HG03571 (cell line): ENCODE measurements around the gene CYRIA.

Experiments used
- ATAC-seq: cut with Tn5 transposase; IDR thresholded peaks from one replicate; pipeline ENCODE4 v1.9.1; 2021; ENCODE audit not compliant: unreplicated experiment

Gene CYRIA

DNA sequence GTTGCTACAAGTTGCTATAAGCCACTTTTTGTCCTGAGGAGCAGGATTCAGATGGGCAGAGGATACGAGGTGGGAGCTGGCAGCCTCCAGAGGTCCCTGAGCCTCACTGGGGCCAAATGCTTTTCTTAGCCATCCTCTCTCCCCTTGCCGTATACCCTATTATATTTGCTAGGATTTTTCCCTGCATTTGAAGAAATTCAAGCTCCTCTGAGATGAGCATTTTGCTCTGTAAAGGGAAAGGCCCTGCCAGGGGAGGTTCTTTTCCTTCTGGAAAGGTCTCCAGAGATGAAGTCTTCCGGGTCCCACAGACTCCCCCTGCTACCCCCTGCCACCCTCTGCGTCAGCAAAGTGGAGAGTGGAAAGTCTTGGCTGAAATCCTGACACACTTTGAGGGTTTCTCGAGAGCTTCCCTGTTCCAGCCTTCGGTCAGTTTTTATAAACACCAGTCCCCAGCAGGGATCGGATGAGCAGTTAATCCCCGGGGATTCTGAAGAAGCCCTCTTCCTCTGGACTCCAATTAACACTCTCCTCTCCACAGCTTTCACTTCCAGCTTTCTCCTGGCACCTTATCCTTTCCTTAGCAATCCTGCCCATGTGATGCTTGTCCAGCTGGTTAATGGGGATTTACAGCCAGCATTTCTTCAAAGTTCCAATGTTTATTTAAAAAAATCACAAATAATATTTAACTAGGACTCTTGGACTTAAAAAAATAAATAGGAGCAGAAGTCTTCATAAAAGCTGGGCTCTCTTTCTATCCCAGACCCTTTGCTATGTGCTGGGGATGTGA is 13.1 kb downstream of the CYRIA start:
- no peak for ATAC-seq

DNA sequence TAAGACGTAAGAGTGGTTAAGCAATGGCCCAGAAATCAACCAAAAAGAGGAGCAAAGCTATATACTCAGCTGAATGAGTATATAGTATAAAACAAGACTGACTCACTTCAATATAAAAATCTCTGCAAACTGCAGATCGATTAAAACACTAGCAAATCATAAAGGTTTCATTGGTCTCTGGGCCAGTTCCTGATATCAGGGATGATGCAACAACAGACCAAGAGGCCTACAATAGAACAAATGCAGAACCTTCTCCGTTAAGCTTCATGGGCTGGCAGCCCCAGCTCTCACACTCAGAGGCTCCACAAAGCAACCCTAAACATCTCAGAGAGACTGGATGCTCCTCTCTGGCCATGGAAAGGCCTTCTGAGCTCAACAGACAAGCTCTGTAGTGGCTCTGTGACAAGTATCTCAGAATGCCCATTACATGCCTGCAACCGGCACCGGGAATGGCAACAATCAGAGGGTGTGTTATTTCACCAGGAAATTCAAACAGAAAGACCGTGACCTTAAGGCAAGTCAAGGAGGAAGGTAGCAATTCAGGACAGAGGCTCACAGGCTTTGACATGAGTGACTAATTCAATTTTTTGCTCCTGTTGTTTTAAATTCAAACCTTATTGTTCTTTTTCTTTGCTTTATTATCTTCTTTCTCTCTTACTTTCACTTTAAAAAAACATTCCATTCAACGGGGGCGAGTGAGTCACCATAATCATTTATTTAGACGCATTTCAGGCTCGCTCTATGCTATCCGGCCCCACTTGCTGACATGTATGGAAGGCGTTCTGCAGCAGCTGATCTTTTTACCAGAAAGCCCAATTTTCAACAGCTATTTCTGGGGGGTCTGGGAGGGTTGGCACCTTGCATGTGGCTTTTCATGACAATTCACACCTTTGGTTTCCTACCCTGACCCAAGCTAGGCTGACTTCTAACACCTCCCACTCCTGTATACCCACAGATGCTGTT is 15.1 kb downstream of the CYRIA start:
- no peak for ATAC-seq

DNA sequence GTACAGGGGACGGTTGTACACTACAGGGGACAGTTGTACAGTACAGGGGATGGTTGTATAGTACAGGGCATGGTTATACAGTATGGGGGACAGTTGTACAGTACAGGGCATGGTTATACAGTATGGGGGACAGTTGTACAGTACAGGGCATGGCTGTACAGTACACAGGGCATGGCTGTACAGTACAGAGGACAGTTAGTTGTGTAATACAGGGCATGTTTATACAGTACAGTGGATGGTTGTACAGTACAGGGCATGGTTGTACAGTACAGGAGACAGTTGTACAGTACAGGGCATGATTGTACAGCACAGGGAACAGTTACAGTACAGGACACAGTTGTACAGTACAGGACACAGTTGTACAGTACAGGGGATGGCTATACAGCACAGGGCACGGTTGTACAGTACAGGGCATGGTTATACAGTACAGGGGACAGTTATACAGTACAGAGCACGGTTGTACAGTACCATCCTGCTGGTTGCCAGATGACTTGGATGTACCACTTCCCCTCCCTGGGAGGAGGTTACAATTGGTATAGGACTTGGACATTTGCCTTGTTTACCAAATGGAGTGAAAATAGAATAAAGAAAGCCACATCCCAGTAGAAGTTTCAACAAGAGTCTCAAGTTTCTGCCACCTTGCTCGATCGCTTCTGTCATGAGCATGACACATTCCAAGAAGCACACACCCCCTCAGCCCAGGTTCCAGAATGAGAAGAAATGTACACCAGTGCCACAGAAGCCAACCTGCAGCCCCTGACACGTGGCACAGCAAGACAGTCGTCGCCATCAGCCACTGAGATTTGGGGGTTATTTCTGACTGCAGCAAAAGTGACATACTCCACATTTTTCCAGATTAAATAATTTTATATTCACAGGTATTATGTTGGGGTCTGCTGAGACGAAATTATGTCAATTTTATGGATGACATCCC is 16.0 kb downstream of the CYRIA start:
- ATAC-seq = no peak

DNA sequence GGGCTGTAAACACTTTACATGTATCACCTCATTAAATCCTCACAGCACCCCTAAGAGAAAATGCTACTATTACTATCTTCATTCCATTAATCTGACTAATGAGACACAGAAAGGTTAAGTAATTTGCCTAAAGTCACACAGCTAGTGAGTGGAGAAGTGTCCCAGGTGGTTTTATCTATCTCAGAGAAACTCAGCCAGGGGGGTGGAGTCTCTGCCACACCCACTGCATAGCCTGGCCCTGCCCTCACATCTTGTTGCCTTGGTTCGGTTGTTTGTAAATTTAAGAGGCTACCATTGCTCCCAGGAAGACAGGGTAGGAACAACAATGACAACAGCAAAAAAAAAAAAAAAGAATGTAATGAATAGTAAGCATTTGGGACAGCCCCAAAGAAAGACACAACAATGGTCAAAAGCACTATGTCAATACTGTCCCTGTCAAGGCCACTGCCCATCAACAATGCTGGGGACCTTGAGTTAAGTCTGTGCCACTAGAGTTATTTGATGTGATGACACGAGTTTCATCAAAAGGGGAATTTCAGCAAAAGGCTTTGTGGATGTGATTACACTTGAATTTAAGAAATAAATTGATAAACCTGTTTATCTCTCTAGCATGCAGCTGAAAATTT is 17.5 kb downstream of the CYRIA start:
- no peak for ATAC-seq

DNA sequence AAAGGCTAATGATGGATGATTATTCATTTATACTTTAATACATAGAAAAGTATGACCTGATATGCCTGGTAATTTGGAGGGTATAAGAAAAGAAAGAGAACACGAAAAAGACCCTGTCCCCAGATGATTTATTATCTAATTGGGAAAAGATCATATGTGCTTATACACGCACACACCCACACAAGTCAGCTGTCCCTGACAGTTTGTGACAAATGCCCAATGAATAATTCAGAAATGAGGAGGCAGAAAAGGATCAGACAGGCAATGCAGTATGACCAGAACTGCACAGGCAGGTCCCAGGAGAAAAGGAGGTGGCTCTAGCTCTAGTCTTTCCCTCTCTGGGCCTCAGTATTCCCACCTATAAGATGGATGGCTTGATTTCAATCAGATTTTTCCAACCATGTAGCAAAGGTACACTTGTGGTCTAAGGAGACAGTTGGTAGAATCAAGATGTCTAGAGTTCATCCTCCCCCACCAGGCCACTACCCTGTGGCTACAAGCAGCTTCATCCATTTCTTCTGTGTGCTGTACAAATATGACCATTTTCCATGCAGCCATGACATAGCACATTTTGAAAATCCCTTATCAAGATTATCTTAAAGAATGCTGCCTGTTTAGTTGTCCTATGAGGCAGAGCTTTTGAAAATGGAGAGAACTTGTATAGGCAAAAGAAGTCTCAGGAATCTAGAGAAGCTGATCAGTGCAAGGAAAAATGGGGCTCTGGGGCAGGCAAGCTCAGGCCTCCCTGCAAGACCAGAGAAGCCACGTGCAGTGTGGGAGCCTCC is 19.7 kb downstream of the CYRIA start:
- ATAC-seq = no peak

DNA sequence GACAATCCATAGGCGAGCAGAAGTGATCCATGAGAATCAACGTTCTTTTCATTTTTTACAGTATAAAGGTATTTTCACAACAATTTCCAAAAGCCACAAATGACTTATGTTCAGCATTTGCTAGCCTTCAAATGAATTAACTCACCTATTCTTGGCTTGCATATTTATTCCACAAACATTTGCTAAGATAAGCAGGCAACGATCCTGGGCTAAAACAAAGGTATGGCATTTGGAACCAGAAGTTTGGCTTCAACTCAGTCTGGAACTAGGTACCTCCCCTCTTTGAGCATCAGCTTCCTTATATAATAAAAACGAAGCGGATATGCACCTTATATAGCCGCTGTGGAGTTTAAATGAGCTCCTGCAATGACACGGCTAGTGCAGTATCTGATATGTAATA is 20.5 kb downstream of the CYRIA start:
- no peak for ATAC-seq

DNA sequence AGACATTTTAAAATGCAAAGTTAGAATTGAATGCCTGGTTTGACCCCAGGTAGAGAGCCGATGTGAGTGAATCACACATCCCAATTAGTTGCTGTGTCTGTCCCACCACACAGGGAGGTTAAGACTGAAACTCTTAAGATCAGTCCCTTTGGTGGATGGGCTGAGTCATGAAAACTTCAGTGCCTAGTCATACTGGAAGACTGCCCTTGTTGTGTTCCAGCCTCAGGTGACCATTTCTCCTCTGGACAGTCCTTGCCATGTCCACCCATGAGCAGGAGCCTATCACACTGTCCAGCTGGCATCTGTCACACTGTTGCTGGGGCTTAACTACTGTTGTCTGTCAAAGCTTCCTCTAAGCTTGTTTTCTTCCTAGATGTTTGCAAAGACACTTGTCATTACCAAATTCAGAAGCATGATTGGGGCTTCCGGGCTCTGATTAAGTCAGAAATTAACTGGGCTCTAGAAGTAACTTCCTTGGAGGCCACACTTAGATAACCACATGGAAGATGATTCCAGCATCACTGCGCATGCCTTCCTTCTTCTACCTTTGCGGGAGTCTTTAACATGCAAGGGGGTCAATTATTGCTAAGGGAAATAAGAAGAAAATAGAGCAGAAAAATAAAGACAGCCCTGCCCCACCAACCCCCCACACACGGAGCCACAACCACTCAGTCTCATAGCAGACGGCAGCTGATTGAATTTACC is 21.3 kb downstream of the CYRIA start:
- no peak for ATAC-seq

DNA sequence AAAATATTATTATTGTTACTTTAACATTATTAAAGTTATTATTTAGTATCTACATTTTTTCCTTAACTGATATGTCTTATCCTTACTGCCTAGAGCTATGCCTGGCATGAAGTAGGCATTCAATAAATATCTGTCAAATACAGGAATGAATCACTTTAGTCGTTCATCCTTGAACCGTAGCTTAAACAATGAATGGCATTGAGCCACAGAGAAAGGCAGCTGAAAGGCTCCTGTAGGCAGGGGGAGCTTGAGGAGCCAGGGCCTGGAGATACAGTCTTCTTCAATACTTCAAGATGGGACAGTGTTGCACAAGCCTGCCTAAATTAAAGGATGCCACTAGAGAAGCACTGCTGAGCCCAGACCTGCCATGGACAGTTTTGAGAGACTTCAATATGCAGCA is 22.5 kb downstream of the CYRIA start:
- no peak for ATAC-seq

DNA sequence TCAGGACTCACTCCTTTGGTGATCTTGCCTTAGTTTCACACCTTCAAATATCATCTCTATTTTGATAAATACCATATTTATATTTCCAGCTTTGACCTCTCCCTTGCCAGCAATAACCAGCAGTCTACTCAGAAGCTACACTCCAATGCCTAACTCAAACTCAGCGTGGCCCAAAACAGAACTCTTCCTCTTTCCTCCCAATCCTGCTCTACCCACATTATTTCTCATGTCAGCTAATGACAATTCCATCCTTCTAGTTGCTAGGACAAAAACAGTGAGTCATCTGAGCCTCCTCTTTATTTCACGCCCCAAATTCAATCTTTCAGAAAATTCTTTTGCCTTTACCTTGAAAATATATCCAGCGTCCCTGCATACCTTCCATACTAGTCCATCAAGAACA is 23.5 kb downstream of the CYRIA start:
- no peak for ATAC-seq

DNA sequence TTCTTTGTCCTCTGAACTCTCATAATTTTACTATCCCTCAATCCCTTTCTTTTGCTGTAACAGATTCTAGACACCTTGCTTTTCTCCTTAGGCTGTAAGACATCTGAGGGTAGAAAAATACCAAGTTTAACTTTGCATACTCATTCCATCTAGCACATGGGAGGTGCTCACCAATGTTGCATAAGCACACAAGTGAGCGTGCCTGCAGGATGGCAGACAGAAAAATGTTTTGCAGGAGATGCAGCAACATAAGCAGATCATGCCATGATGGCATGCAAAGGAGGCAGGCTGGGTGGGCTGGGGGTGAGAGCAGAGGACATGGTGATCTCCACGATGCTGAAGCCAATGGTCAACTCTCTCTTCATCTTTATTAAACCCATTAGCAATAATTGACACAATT is 24.1 kb downstream of the CYRIA start:
- ATAC-seq = no peak

DNA sequence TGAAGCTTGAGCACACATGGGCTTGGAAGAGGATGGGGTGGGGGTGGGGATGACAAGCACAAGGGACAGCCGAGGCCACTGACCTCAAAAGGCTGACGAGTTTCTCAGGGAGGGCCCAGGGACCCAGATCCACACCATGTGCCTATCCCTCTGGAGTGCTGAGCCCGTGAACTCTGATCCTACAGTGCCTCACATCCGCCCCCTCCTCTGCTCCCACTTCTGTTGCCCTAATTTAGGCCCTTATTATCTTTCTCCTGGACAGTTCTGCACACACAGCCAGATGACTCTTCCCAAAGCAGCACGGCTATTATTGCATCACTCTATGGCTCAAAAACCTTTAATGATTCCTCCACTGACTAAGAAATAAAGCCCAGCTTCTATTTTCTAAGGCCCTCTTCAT is 24.8 kb downstream of the CYRIA start:
- no peak for ATAC-seq

DNA sequence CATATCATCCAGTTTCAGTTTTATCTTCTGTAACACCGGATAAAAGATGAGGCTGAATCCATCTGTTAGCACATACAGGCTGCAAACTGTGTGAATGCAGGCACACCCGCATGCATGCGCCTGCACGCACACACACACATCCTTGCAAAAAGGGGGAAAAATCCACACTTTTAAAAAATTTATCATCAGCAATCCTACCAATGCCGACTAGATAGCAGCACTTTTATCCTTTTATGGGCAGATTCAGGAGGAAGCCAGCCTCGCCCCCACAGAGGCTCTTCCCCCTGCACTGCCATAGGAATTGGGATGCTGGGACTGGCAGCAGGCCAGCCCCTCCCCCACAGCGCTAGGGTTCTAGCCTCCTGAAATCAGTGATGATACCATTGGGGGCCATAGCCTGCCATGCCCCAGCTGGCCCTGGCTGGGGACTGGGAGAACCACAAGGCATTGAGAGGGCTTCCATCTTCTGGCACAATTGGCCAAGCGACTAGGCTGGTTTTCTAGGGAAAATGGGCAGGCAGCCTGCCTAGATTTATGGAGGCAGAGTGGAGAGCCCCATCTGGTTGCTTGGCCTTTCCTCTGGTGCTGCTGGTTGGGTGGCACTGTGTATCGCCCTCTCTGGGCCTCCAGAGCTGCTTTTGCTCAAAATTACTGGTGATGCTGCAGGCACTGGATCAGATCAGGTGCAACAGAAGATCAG is 25.5 kb downstream of the CYRIA start:
- no peak for ATAC-seq

DNA sequence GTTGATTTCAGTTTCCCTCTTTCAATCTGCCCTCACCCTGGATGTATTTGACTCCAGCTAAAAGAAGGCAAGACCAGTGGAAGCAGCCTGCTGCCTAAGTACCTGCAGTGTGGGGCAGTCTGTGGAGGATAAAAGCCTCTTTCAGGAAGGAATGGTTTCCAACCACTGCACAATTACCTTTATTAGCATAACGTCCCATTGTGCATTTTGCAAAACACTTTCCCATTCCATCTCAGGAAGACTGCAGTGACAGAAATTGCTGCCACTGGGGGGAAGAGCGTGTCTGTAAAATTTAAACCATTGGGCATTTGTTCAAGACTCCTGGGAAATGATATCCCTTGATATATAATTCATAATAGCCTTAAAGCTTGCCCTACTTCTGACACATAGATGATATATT is 26.2 kb downstream of the CYRIA start:
- ATAC-seq = no peak

DNA sequence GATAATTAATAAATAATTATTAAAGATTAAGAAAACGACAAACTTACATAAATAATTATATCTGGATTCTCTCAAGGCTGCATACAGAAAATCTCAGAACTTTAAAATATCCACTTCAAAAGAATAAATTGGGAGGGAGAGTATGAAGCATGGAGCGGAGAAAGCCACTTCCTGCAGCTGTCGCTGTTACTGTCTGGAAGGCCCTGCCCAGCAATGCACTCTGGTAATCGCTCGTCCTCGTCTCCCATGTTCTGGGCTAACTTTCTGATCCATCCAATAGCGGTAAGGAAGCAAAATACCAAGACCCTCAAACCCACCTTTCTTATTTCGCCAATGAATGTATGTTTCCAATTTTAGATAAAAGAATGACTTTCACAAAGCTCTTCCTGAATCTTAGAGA is 26.7 kb downstream of the CYRIA start:
- ATAC-seq = no peak

DNA sequence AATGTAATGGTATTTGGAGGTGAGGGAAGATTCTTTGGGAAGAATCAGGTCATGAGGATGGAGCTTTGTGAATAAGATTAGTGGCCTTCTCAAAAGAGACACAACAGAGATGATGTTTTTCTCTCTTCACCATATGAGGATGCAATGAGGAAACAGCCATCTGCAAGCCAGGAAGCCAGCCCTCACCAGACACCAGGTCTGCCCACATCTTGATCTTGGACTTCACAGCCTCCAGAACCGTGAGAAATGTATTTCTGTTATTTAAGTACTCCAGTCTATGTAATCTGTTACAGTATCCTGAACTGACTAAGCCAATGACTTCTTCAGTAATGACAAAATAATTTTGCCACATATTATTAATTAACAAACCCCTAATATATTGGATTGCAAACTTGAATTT is 28.3 kb downstream of the CYRIA start:
- no peak for ATAC-seq

DNA sequence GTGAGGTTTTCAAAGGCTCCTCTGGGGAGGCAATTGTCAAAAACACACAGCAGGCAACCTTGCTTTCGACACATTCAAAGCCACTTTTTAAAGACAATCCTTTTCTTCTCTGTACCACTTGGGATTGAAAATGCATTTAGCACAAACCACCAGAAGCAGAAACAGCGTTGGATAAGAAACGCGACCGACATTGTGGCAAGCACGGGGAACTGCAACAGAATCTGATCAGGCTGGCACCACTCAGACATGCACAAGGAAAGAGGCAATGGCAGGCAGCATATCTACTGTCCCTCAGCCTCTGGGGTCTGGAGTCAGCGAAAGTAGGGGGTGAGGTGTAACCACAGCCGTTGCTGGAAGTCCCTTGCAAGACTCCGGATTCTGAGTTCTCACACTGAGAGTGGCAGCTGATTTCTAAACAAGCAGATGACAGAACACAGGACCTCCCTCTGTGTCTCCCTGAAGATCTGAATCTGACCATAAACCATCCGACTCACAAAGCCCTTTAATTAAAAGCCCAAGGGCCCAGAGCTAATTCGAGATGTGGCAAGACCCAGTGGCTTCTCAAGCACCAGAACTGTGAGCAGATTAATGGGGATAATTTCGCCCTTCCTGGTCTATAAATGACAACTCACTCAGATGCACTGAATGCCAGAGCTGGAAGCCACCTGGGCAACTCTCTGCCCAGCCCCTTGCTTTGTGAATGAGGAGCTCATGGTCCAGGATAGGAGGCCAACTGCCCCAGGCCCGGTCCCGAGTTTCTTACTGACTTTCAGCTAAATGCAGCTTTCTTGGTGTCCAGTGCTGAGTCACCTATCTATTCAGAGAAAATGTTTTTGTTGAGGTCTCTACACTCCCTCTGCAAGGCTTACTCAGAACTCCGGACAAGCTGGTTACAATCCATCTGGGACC is 29.6 kb downstream of the CYRIA start:
- ATAC-seq = no peak

DNA sequence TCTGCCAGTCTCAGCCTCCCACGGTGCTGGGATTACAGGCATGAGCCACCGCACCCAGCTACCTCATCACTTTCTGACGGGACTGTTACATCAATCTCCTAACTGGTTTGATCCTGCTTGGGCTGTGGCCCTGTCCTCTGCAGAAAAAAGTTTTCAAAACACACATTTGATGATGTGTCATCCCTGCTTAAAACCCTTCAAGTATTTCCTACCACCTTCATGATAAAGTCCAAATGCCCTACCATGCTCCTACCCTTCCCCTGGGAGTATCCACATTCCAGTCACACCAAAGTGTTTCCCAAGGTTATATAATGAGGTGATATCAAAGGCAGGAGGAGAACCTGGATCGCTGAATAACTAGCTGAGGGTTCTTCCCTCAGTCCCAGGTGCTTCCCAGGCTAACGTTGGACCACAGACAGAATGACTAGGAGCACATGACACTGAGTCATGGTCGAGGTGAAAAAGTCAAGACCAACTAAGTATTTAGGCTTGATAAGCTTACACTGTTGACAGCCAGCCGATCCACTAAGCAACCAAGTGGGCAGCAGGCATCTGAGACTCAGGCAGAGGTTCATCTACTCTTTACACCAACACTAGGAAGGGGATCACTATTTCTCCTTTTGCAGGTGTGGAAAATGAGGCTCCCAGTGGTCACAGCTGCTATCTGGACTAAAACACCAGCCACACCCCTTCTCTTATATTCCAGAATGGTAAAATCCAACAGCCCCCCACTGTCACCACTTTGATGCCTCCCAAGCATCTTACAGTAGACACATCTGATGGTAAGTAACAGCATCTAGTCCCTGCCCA is 31.8 kb downstream of the CYRIA start:
- ATAC-seq = no peak
